Urinary bladder (tissue), 4 donors: ENCODE measurements around the gene SPATA16. TPM values are rescaled to one million over a fixed set of nuclear protein-coding genes. Genes with fewer than 3 reads are reported as not detected.

Experiments
- DNase-seq: peaks from one replicate; pipeline ENCODE4 v3.0.0-alpha.2; 2015; ENCODE audit errors: extremely low spot score
- H3K27ac ChIP-seq: one replicate; pipeline ENCODE4 v1.5.1; 2013; ENCODE audit warnings: low read depth, mild to moderate bottlenecking, moderate library complexity
- H3K36me3 ChIP-seq: one replicate; pipeline ENCODE4 v1.6.1; 2013; ENCODE audit warnings: mild to moderate bottlenecking, moderate library complexity; ENCODE audit not compliant: insufficient read depth
- H3K4me1 ChIP-seq: one replicate; pipeline ENCODE4 v1.6.1; 2013; ENCODE audit warnings: mild to moderate bottlenecking, moderate library complexity; ENCODE audit not compliant: insufficient read depth
- H3K4me3 ChIP-seq: one replicate; pipeline ENCODE4 v1.5.1; 2013; ENCODE audit warnings: low read depth, low read length
- WGBS: extraction: QIAGEN DNeasy Blood & Tissue Kit; methylation state at CpG from one replicate; pipeline ENCODE4 v1.1.7; 2013; 5-methylcytosine and 5-hydroxymethylcytosine counted together
- polyA plus RNA-seq: library from polyadenylated mRNA; stranded (reverse); fragments of 200-250 nt; gene quantifications from one replicate; pipeline ENCODE4 v1.2.3, GENCODE V29; 2013
- total RNA-seq: library from RNA; depleted of rRNA; stranded (reverse); fragments of >200 nt; gene quantifications from one replicate; pipeline ENCODE4 v1.2.3, GENCODE V29; 2014
- donor health status: healthy with polysubstance abuse.
- donor health status: healthy.

Gene SPATA16
- total and polyA plus RNA-seq, 2 donors: not detected

DNA sequence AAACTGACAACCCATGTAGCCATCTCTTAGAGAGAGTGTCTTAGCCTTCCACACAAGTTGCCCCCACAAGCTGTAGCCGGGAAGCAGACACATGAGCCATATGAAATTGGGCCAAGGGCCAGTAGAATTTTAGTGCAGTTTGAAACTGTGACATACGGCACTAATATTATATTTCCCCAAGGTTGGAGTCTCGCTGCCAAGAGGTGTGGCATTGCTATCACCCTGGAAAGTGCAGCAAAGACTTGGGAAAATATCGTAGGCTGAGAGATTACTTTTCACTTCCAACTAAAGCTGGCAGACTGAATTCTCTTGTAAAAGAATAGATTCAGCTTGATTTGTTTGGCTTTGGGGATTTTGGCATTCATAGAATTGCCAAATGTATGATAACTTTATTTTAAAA, 301.4 kb downstream of the SPATA16 start:
- H3K27ac ChIP-seq: no peak overlapping the region
- H3K4me1 ChIP-seq: no peaks in the 10 kb centered on the region
- DNase-seq: no peak
- no peaks in the 10 kb centered on the region for H3K36me3 ChIP-seq
- no peak overlapping the region for H3K4me3 ChIP-seq
- WGBS: 24% methylated on average over 4 of the region's 4 CpGs
